K562 (cell line): Measurements from ENCODE around the gene WDR88. TPM values are rescaled to one million over a fixed set of nuclear protein-coding genes. Genes with fewer than 3 reads are reported as not detected.

Experiments
- ATAC-seq: fragments of 200-7000 bp; cut with Tn5 transposase; 3 replicates; pipeline ENCODE4 v1.9.1; 2020; ENCODE audit warnings: moderate library complexity
- BruUV-seq: library from RNA; stranded (reverse); fragments of 400-500 nt; replicated peaks from 2 replicates; lab custom pipeline; 2021; lab: Mats Ljungman, UMichigan
- CTCF ChIA-PET: fragments of 300-600 bp; formaldehyde crosslinking; extraction: SDS; loops from one replicate; lab custom pipeline; 2021; ENCODE audit warnings: low intra/inter-chr PET ratio; lab: Yijun Ruan, JAX
- POLR2A ChIA-PET: fragments of 300-600, 350-650 bp; sonication (Branson Sonifier 250); formaldehyde crosslinking; extraction: SDS; loops from one replicate; lab custom pipeline; 2021; ENCODE audit warnings: antibody characterized with exemption, inconsistent platforms; lab: Yijun Ruan, JAX
- DNase-seq, 4 experiments: peaks; one replicate each; pipeline versions ENCODE4 v3.0.0 to v3.0.0-alpha.2; 2011 to 2018; ENCODE audit warnings: low spot score in 3 of 4, mixed read lengths in 3 of 4; ENCODE audit errors: extremely low read depth in 1 of 4
- FAIRE-seq: peaks from 2 replicates; lab custom pipeline; 2011; peaks lifted over from hg19 to GRCh38; lab: Jason Lieb, UNC
- H2AFZ ChIP-seq: 2 replicates; pipeline ENCODE4 v1.6.0; 2011; ENCODE audit warnings: low read depth, low read length, control low read depth, inconsistent platforms
- H3K27ac ChIP-seq: fragments of 200-600 bp; 3 replicates; pipeline ENCODE4 v1.8.0; 2011; ENCODE audit warnings: low read depth, mild to moderate bottlenecking, control low read depth, inconsistent platforms, low read length, moderate library complexity, mixed read lengths; ENCODE audit errors: extremely low read depth
- H3K27me3 ChIP-seq, 2 experiments: fragments of 300-600 bp in 1 of 2; 2 replicates in 1 of 2; 3 replicates in 1 of 2; pipeline versions ENCODE4 v1.6.0 to v1.8.0; 2011; ENCODE audit warnings: inconsistent platforms in 2 of 2, low read length in 2 of 2, mild to moderate bottlenecking in 1 of 2, mixed read lengths in 1 of 2, moderate library complexity in 1 of 2; ENCODE audit not compliant: control insufficient read depth in 2 of 2, insufficient read depth in 2 of 2
- H3K36me3 ChIP-seq: fragments of 300-600 bp; 3 replicates; pipeline ENCODE4 v1.8.0; 2011; ENCODE audit warnings: mild to moderate bottlenecking, low read length, inconsistent platforms; ENCODE audit not compliant: control insufficient read depth, insufficient read depth
- H3K4me1 ChIP-seq, 2 experiments: fragments of 200-600 bp in 1 of 2; replicated peaks in 1 of 2; 2 replicates in 1 of 2; 3 replicates in 1 of 2; pipeline versions ENCODE4 v1.5.1 to v1.8.0; 2011; ENCODE audit warnings: inconsistent platforms in 2 of 2, low read length in 2 of 2, mild to moderate bottlenecking in 1 of 2, mixed read lengths in 1 of 2, moderate library complexity in 1 of 2; ENCODE audit not compliant: control insufficient read depth in 2 of 2, insufficient read depth in 2 of 2
- H3K4me2 ChIP-seq: 2 replicates; pipeline ENCODE4 v1.6.1; 2011; ENCODE audit warnings: low read length, control low read depth, inconsistent platforms, mixed read lengths; ENCODE audit not compliant: insufficient read depth
- H3K4me3 ChIP-seq: fragments of 200-600 bp; sonication (generic), shearing (Covaris generic); 2 replicates; pipeline ENCODE4 v1.5.1; 2016; ENCODE audit warnings: control low read depth, inconsistent platforms
- H3K79me2 ChIP-seq: fragments of 200-600 bp; 3 replicates; pipeline ENCODE4 v1.8.0; 2011; ENCODE audit warnings: low read length, inconsistent platforms; ENCODE audit not compliant: control insufficient read depth, insufficient read depth
- H3K9ac ChIP-seq, 2 experiments: 2 replicates each; pipeline versions ENCODE4 v1.6.0 to v1.6.1; 2011; ENCODE audit warnings: low read depth in 2 of 2, low read length in 2 of 2, control low read depth in 1 of 2, inconsistent platforms in 1 of 2, mild to moderate bottlenecking in 1 of 2, mixed read lengths in 1 of 2; ENCODE audit not compliant: insufficient read depth in 1 of 2
- H3K9me1 ChIP-seq: one replicate; pipeline ENCODE4 v1.6.0; 2011; ENCODE audit warnings: inconsistent platforms, mild to moderate bottlenecking, low read length, moderate library complexity; ENCODE audit not compliant: control insufficient read depth, insufficient read depth
- H3K9me3 ChIP-seq: replicated peaks from 2 replicates; pipeline ENCODE4 v1.5.1; 2011; ENCODE audit warnings: low read depth, low read length, inconsistent platforms; ENCODE audit not compliant: control insufficient read depth, insufficient read depth
- H4K20me1 ChIP-seq: replicated peaks from 2 replicates; pipeline ENCODE4 v1.6.1; 2011; ENCODE audit warnings: low read length, inconsistent platforms, mixed read lengths; ENCODE audit not compliant: control insufficient read depth, insufficient read depth
- E2F1 ChIP-seq: sonication (generic); formaldehyde crosslinking; IDR thresholded peaks from 2 replicates; pipeline ENCODE4 v1.8.1; 2023; ENCODE audit warnings: mild to moderate bottlenecking, missing genetic modification reagents, moderate library complexity
- EWSR1 ChIP-seq: fragments of 450-650 bp; IDR thresholded peaks from 2 replicates; pipeline ENCODE4 v1.6.1; 2018; ENCODE audit warnings: borderline replicate concordance, mild to moderate bottlenecking, low read depth, moderate library complexity; ENCODE audit not compliant: partially characterized antibody
- GTF2B ChIP-seq: IDR thresholded peaks from 2 replicates; pipeline ENCODE4 v1.6.1; 2011; ENCODE audit not compliant: insufficient read length; ENCODE audit errors: extremely low read depth
- HDAC8 ChIP-seq: fragments of 450-650 bp; IDR thresholded peaks from 2 replicates; pipeline ENCODE4 v1.6.1; 2016; ENCODE audit warnings: mild to moderate bottlenecking, missing genetic modification characterization, moderate library complexity, missing compliant biosample characterization
- KLF1 ChIP-seq: fragments of 450-650 bp; IDR thresholded peaks from 2 replicates; pipeline ENCODE4 v1.6.1; 2016; ENCODE audit warnings: missing genetic modification characterization, missing compliant biosample characterization
- RB1 ChIP-seq: fragments of 450-650 bp; IDR thresholded peaks from 2 replicates; pipeline ENCODE4 v1.6.1; 2017; ENCODE audit warnings: low read depth, mild to moderate bottlenecking
- THAP7 ChIP-seq: fragments of 250-450 bp; sonication (Bioruptor Pico); IDR thresholded peaks from 2 replicates; pipeline ENCODE4 v1.5.0; 2021
- TOE1 ChIP-seq, 2 experiments: fragments of 450-650 bp in 1 of 2; sonication (generic) in 1 of 2; formaldehyde crosslinking in 1 of 2; IDR thresholded peaks; 2 replicates each; pipeline versions ENCODE4 v1.7.1 to v1.8.0; 2016 to 2022; ENCODE audit warnings: borderline replicate concordance in 2 of 2, mild to moderate bottlenecking in 2 of 2, antibody characterized with exemption in 1 of 2, inconsistent platforms in 1 of 2, low read depth in 1 of 2, missing genetic modification reagents in 1 of 2, moderate library complexity in 1 of 2
- TRIM24 ChIP-seq, 2 experiments: fragments of 450-650 bp; IDR thresholded peaks; 2 replicates each; pipeline ENCODE4 v1.6.1; 2016
- ZBTB11 ChIP-seq, 3 experiments: fragments of 200-800 bp in 1 of 3; fragments of 250-450 bp in 1 of 3; fragments of 450-650 bp in 1 of 3; sonication (Bioruptor Pico) in 1 of 3; sonication (Bioruptor generic) in 1 of 3; formaldehyde crosslinking in 1 of 3; IDR thresholded peaks; 2 replicates each; pipeline versions ENCODE4 v1.6.1 to v1.8.0; 2016 to 2022; ENCODE audit warnings: mild to moderate bottlenecking in 2 of 3, missing genetic modification characterization in 2 of 3, missing compliant biosample characterization in 1 of 3, moderate library complexity in 1 of 3
- ZNF644 ChIP-seq: fragments of 200-800 bp; sonication (Bioruptor generic); IDR thresholded peaks from 2 replicates; pipeline ENCODE4 v1.6.1; 2016; ENCODE audit warnings: low read depth, missing genetic modification characterization, missing compliant biosample characterization
- WGBS: fragments of 100-300 bp; shearing (Covaris generic); methylation state at CpG from one replicate; pipeline ENCODE4 v1.1.6; 2016; ENCODE audit warnings: low coverage, mixed read lengths; ENCODE audit not compliant: insufficient coverage; ENCODE audit errors: missing lambda C conversion rate; 5-methylcytosine and 5-hydroxymethylcytosine counted together
- in situ Hi-C: fragments of 300-500 bp; cut with MboI; formaldehyde crosslinking; loops from 4 replicates; pipeline ENCODE4 v1.15.0; 2018; ENCODE audit warnings: inconsistent platforms, mixed read lengths
- intact Hi-C: fragments of 100-400 bp; cut with micrococcal nuclease; formaldehyde crosslinking; loops from 2 replicates; pipeline ENCODE4 v1.14.2; 2022
- polyA plus RNA-seq, 8 experiments: library from polyadenylated mRNA; depleted of rRNA in 4 of 8; stranded (reverse) in 5 of 8; unstranded in 3 of 8; fragments of >200 nt; fragmentation: Nextera tagmentation in 2 of 8; fragmentation: Illumina TruSeq in 1 of 8; extraction: Ambion mirVana in 2 of 8; extraction: Trizol in 1 of 8; gene quantifications; 2 replicates each; pipeline versions ENCODE4 v1.2.1 to v1.2.3, GENCODE V29; 2011 to 2014; ENCODE audit warnings: inconsistent platforms in 1 of 8, missing spikeins in 1 of 8
- total RNA-seq, 7 experiments: library from RNA; depleted of rRNA in 6 of 7; stranded (reverse); fragments of >200 nt in 6 of 7; fragmentation: Illumina TruSeq in 2 of 7; extraction: Trizol in 2 of 7; gene quantifications; 2 replicates each; pipeline versions ENCODE4 v1.2.1 to v1.2.3, GENCODE V29; 2011 to 2021; ENCODE audit warnings: low replicate concordance in 1 of 7
- TF ChIP-seq, protein P1 (sequence below): fragments of 250-450 bp; sonication (Bioruptor Pico); IDR thresholded peaks from 2 replicates; pipeline ENCODE4 v1.8.0; 2022; ENCODE audit warnings: inconsistent platforms

The WDR88 gene
- total and polyA plus RNA-seq, 9 of the 15 experiments (the other 6 are each of a cell fraction or from before 2014, with no cell fraction given): 0.03 to 0.04 TPM; not detected in 7

DNA sequence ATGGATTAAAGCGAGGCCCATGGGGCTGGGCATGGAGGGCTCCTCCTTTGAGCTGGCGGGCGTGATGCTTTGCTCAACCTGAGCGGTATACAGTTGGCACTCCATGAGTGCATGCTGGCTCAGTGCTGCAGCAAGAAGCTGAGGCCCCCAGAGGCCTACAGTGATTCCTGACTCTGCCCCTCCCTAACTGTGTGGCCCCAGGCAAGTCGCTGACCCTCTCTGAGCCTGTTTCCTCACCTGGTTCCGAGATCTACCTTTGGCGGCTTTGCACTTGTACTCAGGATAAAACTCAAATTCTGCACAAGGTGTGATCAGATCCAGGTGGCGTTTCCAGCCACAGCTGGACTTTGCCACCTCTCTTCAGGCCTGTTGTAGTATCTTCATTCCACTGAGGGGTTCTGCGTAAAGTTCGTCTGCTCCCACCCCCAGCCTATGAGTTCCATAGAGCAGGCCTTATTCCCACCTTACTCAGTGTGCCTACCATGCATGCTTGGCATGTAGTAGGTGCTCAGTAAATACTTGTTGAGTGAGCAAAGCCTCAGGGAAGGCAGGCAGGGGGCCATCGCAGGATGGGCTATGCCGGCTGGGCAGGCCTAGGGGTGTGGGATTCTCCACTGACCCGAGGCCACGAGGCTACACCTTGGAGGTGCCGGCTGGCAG is 70.1 kb downstream of the WDR88 start:
- Histone ChIP-seq H3K36me3 (no peaks in the 10 kb centered on the region), H3K4me3 (no peak overlapping the region), H4K20me1 (peaks cover 12% of the 10 kb centered on the region; the same call in 1 of the 2 replicates), H3K27me3 (peaks cover 9 to 64% of the 10 kb centered on the region in 2 experiments; a peak in 4 of 5 replicates), H3K27ac (no peak overlapping the region), H2AFZ (no peak overlapping the region), H3K9ac (no peak overlapping the region), H3K4me1 (peaks cover 0 to 27% of the 10 kb centered on the region in 2 experiments; a peak in 2 of 5 replicates), H3K79me2 (no peaks in the 10 kb centered on the region), H3K4me2 (no peak overlapping the region), H3K9me3 (no peaks in the 10 kb centered on the region), H3K9me1 (no peaks in the 10 kb centered on the region)
- no peak for DNase-seq
- FAIRE-seq: no peak
- in situ Hi-C loops: no loop called here
- 13% methylated on average over 14 of the region's 15 CpGs for WGBS
- no peak for ATAC-seq
- no TSS peak for BruUV-seq
- POLR2A ChIA-PET: no interaction called here
- intact Hi-C loops: no loop called here
- CTCF ChIA-PET: no interaction called here
- TF ChIP-seq TOE1 (IDR thresholded peaks at IDR 0.05; ENCODE audit: borderline replicate concordance) (no peak), TOE1 (CRISPR knock-in tag; IDR thresholded peaks at IDR 0.05; ENCODE audit: borderline replicate concordance, low read depth) (no peak), EWSR1 (no peak), KLF1 (tag) (no peak), ZNF644 (no peak), THAP7 (CRISPR knock-in tag) (no peak), TRIM24 (IDR thresholded peaks at IDR 0.05) (no peak), E2F1 (CRISPR knock-in tag) (no peak), HDAC8 (tag) (no peak), ZBTB11 (CRISPR knock-in tag; IDR thresholded peaks at IDR 0.05) (no peak), RB1 (no peak), GTF2B (no peak)
- TF ChIP-seq, protein P1, sequence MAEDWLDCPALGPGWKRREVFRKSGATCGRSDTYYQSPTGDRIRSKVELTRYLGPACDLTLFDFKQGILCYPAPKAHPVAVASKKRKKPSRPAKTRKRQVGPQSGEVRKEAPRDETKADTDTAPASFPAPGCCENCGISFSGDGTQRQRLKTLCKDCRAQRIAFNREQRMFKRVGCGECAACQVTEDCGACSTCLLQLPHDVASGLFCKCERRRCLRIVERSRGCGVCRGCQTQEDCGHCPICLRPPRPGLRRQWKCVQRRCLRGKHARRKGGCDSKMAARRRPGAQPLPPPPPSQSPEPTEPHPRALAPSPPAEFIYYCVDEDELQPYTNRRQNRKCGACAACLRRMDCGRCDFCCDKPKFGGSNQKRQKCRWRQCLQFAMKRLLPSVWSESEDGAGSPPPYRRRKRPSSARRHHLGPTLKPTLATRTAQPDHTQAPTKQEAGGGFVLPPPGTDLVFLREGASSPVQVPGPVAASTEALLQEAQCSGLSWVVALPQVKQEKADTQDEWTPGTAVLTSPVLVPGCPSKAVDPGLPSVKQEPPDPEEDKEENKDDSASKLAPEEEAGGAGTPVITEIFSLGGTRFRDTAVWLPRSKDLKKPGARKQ (CRISPR knock-in tag): no peak
